Measurements from ENCODE around the gene RXFP4. TPM values are rescaled to one million over a fixed set of nuclear protein-coding genes. Genes with fewer than 3 reads are reported as not detected.
A peak's percentile ranks its signal among the peaks of the same experiment; 100 is the strongest.

The RXFP4 gene
- total RNA-seq, 1 experiment from 2014 or later, result not detected

DNA sequence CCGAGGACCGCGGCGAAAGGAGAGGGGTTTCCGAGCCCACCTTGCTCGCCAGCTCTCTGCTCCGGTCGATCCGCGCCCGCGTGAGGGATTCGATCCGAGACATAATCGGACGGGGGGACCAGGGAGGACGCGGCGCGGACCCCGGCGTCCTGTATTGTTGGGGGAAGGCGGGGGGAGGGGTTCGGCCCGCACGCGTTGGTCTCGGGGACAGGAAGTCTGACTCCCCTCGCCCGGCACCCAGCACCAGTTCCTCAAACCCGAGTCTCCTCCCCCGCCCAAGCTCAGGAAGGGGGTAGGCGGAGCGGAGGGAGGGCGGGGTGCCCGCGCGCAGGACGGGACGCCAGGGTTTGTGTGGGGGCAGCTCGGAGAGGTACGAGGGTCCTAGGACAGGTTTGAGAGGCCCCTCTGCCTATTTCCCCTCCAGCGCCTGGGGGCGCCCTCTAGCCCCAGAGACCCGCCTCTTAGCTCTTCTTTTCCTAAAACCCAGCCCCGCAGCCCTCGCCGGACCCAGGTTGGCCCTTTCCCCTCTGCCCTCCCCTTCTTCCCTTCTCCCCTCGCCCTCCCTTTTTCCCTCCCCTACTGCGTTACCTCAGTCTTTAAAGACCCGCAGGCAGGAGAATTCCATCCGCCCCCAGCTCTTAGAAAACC is 37.0 kb downstream of the RXFP4 start, which contains the start of gene ARHGEF2:
ARHGEF2 (minus strand) TSS at position 223 of the 648 bp plus-strand sequence; CDS start at position 103, 120 bp downstream.
- H3K4me2 ChIP-seq (ENCODE audit: insufficient read depth, insufficient read length, low read length), result peak within 1 kb of the TSS; percentile 81
- no peak within 1 kb of the TSS for H2BK120ac ChIP-seq (ENCODE audit: low read depth, low read length, poor library complexity, severe bottlenecking)
- peaks cover 0 to 8% (median 2%) of the 10 kb centered on the region in 3 experiments; a peak in 3 of 7 replicates for H3K36me3 Mint-ChIP-seq (ENCODE audit: insufficient read depth in 1 of 3, low read depth in 3 of 3)
- H3K4me3 Mint-ChIP-seq, result peak within 1 kb of the TSS; percentile 90 to 92
- no peak within 1 kb of the TSS for H2BK12ac ChIP-seq (ENCODE audit: insufficient read length, low read depth, low read length)
- no peak within 1 kb of the TSS for H3T11ph ChIP-seq (ENCODE audit: low read length)
- no peaks in the 10 kb centered on the region for H3K27me3 ChIP-seq (ENCODE audit: insufficient read depth, low read length)
- no peak within 1 kb of the TSS for H2AK5ac ChIP-seq (ENCODE audit: insufficient read length, low read length)
- H2BK15ac ChIP-seq (ENCODE audit: low read depth, low read length), result no peak within 1 kb of the TSS
- no peaks in the 10 kb centered on the region for H3K9me3 Mint-ChIP-seq
- H3K9me3 ChIP-seq (ENCODE audit: control insufficient read depth, low read depth, low read length), result no peaks in the 10 kb centered on the region
- no peak within 1 kb of the TSS for H3K27ac ChIP-seq (ENCODE audit: insufficient read length, low read depth, low read length)
- peak within 1 kb of the TSS; percentile 79 for H3K14ac ChIP-seq (ENCODE audit: insufficient read depth, low read length)
- H4K5ac ChIP-seq (ENCODE audit: insufficient read length, low read depth, low read length), result no peak within 1 kb of the TSS
- peak within 1 kb of the TSS; percentile 97 to 99 (median 97) for H3K27ac Mint-ChIP-seq
- H3K18ac ChIP-seq (ENCODE audit: insufficient read length, low read depth, low read length), result peak within 1 kb of the TSS; percentile 85
- no CpG with 5 or more reads among the region's 52 CpGs for WGBS (ENCODE audit: extremely low coverage, insufficient read length, low lambda C conversion rate)
- H3K79me1 ChIP-seq (ENCODE audit: insufficient read depth, low read depth, low read length, poor library complexity, severe bottlenecking), result peaks cover 6% of the 10 kb centered on the region
- H3K23ac ChIP-seq (ENCODE audit: insufficient read length, low read depth, low read length), result no peak within 1 kb of the TSS
- no peak within 1 kb of the TSS for H4K91ac ChIP-seq (ENCODE audit: insufficient read length, low read depth, low read length)
- no peak within 1 kb of the TSS for H2BK20ac ChIP-seq (ENCODE audit: low read depth, low read length, poor library complexity, severe bottlenecking)
- no peaks in the 10 kb centered on the region for H3K27me3 Mint-ChIP-seq (ENCODE audit: low read depth)
- no peak within 1 kb of the TSS for H3K56ac ChIP-seq (ENCODE audit: insufficient read length, low read depth, low read length)
- no peak within 1 kb of the TSS for H4K8ac ChIP-seq (replicated peaks; ENCODE audit: insufficient read length, low read depth, low read length)
- DNase-seq, result peak; percentile 94
- peaks cover 28% of the 10 kb centered on the region for H3K23me2 ChIP-seq (ENCODE audit: insufficient read length, low read depth, low read length, poor library complexity, severe bottlenecking)
- peaks cover 77 to 85% of the 10 kb centered on the region in 2 experiments for H3K4me1 Mint-ChIP-seq
- H2BK5ac ChIP-seq (ENCODE audit: insufficient read length, low read length), result no peak within 1 kb of the TSS
- peak within 1 kb of the TSS; percentile 71 for H3K9ac ChIP-seq (ENCODE audit: extremely low read depth, insufficient read length, low read length)
- H2AFZ ChIP-seq (ENCODE audit: low read length), result no peak within 1 kb of the TSS
- peaks cover 7% of the 10 kb centered on the region for H4K20me1 ChIP-seq (ENCODE audit: control insufficient read depth, insufficient read depth, insufficient read length)
- TF ChIP-seq, protein P1, sequence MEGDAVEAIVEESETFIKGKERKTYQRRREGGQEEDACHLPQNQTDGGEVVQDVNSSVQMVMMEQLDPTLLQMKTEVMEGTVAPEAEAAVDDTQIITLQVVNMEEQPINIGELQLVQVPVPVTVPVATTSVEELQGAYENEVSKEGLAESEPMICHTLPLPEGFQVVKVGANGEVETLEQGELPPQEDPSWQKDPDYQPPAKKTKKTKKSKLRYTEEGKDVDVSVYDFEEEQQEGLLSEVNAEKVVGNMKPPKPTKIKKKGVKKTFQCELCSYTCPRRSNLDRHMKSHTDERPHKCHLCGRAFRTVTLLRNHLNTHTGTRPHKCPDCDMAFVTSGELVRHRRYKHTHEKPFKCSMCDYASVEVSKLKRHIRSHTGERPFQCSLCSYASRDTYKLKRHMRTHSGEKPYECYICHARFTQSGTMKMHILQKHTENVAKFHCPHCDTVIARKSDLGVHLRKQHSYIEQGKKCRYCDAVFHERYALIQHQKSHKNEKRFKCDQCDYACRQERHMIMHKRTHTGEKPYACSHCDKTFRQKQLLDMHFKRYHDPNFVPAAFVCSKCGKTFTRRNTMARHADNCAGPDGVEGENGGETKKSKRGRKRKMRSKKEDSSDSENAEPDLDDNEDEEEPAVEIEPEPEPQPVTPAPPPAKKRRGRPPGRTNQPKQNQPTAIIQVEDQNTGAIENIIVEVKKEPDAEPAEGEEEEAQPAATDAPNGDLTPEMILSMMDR (conservative IDR thresholded peaks at IDR 0.05), result peak; percentile 72
- peaks cover 22% of the 10 kb centered on the region; the same call in 1 of the 2 replicates for H3K79me2 ChIP-seq (ENCODE audit: insufficient read depth, low read length)
- H3K4ac ChIP-seq (ENCODE audit: low read depth, low read length), result no peak within 1 kb of the TSS
- peaks cover 14% of the 10 kb centered on the region for H3K4me1 ChIP-seq (ENCODE audit: insufficient read depth, low read length)
